CD4-positive, alpha-beta T cell (primary cell): ENCODE results near the gene TMEFF2. TPM values are rescaled to one million over a fixed set of nuclear protein-coding genes. Genes with fewer than 3 reads are reported as not detected.

ENCODE experiments used
- ATAC-seq: fragments of 200-7000 bp; cut with Tn5 transposase; one replicate; pipeline ENCODE4 v1.10.0; 2022; ENCODE audit warnings: mild to moderate bottlenecking; ENCODE audit not compliant: poor library complexity
- CTCF ChIA-PET: fragments of 350-600 bp; sonication (Branson Sonifier 250); formaldehyde crosslinking; loops from one replicate; lab custom pipeline; 2021; ENCODE audit warnings: antibody characterized with exemption, inconsistent platforms; lab: Charles Lee
- POLR2A ChIA-PET: fragments of 350-600 bp; sonication (Branson Sonifier 250); formaldehyde crosslinking; loops from one replicate; lab custom pipeline; 2021; ENCODE audit warnings: antibody characterized with exemption, inconsistent platforms; lab: Charles Lee
- DNase-seq, 14 experiments: peaks; one replicate each; pipeline ENCODE4 v3.0.0-alpha.2; 2013 to 2020; ENCODE audit warnings: mixed read lengths in 2 of 14
- H3K27ac ChIP-seq, 2 donors: one replicate each; pipeline versions ENCODE4 v1.5.1 to v1.7.0; 2013; ENCODE audit warnings: low read length in 2 of 2, low read depth in 1 of 2, mild to moderate bottlenecking in 1 of 2
- H3K27me3 ChIP-seq, 2 experiments: 1 replicate in 1 of 2; 2 replicates in 1 of 2; pipeline versions ENCODE4 v1.6.1 to v1.7.0; 2013; ENCODE audit warnings: low read length in 2 of 2, control low read depth in 1 of 2, mild to moderate bottlenecking in 1 of 2, moderate library complexity in 1 of 2; ENCODE audit not compliant: insufficient read depth in 2 of 2, control insufficient read depth in 1 of 2
- H3K36me3 ChIP-seq: one replicate; pipeline ENCODE4 v1.6.1; 2013; ENCODE audit warnings: low read length, control low read depth; ENCODE audit not compliant: insufficient read depth
- H3K4me1 ChIP-seq: one replicate; pipeline ENCODE4 v1.6.1; 2013; ENCODE audit warnings: low read length, control low read depth; ENCODE audit not compliant: insufficient read depth
- H3K4me3 ChIP-seq: one replicate; pipeline ENCODE4 v1.5.1; 2013; ENCODE audit warnings: mild to moderate bottlenecking, low read length, moderate library complexity
- H3K9me3 ChIP-seq, 2 experiments: 1 replicate in 1 of 2; 2 replicates in 1 of 2; pipeline versions ENCODE4 v1.6.1 to v1.7.0; 2013; ENCODE audit warnings: low read length in 2 of 2, mild to moderate bottlenecking in 2 of 2, control low read depth in 1 of 2, moderate library complexity in 1 of 2; ENCODE audit not compliant: control insufficient read depth in 1 of 2, insufficient read depth in 1 of 2
- H3K27ac Mint-ChIP-seq: one replicate; pipeline ENCODE4 v1.8.0; 2020; ENCODE audit warnings: mixed read lengths
- H3K27me3 Mint-ChIP-seq: one replicate; pipeline ENCODE4 v1.8.0; 2021; ENCODE audit warnings: mixed read lengths
- H3K36me3 Mint-ChIP-seq: one replicate; pipeline ENCODE4 v1.8.0; 2021; ENCODE audit warnings: low read depth, mixed read lengths
- H3K4me1 Mint-ChIP-seq: one replicate; pipeline ENCODE4 v1.8.0; 2021; ENCODE audit warnings: low read depth, mixed read lengths
- H3K4me3 Mint-ChIP-seq: one replicate; pipeline ENCODE4 v1.8.0; 2020; ENCODE audit warnings: mild to moderate bottlenecking, mixed read lengths
- H3K9me3 Mint-ChIP-seq: one replicate; pipeline ENCODE4 v1.8.0; 2020; ENCODE audit warnings: mixed read lengths
- intact Hi-C, 2 experiments: fragments of 100-400 bp; cut with DNase I in 1 of 2; cut with micrococcal nuclease in 1 of 2; formaldehyde crosslinking; loops; one replicate each; pipeline versions ENCODE4 v1.15.1 to v1.9.0; 2023 to 2025; cut with DNase I, micrococcal nuclease
- total RNA-seq, 174 experiments: library from RNA in 2 of 174; stranded (reverse) in 2 of 174; gene quantifications; one replicate each; pipeline ENCODE4 v1.2.3 and lab custom pipeline; 2021 to 2026
- TF ChIP-seq, protein P1 (sequence below): fragments of 200-600 bp; IDR thresholded peaks from one replicate; pipeline ENCODE4 v1.8.0; 2022; ENCODE audit warnings: antibody characterized with exemption, mild to moderate bottlenecking

Gene TMEFF2
- total RNA-seq, 2 experiments from 2014 or later = not detected

DNA sequence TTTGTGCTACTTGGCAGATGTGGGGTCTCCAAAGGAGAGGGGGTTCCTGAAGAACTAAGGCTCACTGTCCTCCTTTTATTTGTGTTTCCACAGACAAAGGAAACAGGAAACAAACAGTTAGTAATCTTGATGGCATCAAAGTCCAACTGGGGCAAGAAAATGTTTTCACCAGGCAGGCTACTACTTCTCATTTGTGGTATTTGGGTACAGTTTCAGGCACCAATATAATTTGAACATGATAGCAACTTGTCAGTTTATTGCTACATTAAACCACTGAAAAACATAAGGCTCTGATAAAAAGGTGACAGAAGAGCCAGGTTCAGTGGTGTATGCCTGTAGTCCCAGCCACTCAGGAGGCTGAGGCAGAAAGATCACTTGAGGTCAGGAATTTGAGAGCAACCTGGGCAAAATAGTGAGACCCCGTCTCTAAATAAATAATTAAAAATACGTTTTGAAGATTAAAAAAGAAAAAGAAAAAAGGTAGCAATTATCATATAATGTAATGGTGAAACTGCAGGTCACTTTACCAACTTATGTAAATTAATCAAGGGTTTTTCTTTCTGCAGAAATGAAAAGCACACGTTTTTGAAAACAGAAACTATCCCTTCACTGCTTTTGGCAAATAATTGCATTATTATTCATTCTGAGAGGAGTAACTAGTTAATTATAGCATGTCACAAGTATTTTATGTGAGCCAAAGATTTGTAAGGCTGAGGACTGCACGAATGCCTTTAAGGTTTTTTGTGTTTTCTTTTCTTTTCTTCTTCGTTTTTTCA is 190.4 kb downstream of the TMEFF2 start:
- no peaks in the 10 kb centered on the region for H3K9me3 ChIP-seq
- H3K36me3 ChIP-seq = no peaks in the 10 kb centered on the region
- Mint-ChIP-seq H3K4me3 (no peak overlapping the region), H3K27me3 (peaks cover 9% of the 10 kb centered on the region), H3K27ac (no peak overlapping the region), H3K4me1 (no peaks in the 10 kb centered on the region), H3K36me3 (no peaks in the 10 kb centered on the region), H3K9me3 (no peaks in the 10 kb centered on the region)
- no peaks in the 10 kb centered on the region for H3K4me1 ChIP-seq
- POLR2A ChIA-PET = no interaction called here
- no peak for ATAC-seq
- H3K27ac ChIP-seq = no peak overlapping the region
- DNase-seq = no peak
- TF ChIP-seq, protein P1, sequence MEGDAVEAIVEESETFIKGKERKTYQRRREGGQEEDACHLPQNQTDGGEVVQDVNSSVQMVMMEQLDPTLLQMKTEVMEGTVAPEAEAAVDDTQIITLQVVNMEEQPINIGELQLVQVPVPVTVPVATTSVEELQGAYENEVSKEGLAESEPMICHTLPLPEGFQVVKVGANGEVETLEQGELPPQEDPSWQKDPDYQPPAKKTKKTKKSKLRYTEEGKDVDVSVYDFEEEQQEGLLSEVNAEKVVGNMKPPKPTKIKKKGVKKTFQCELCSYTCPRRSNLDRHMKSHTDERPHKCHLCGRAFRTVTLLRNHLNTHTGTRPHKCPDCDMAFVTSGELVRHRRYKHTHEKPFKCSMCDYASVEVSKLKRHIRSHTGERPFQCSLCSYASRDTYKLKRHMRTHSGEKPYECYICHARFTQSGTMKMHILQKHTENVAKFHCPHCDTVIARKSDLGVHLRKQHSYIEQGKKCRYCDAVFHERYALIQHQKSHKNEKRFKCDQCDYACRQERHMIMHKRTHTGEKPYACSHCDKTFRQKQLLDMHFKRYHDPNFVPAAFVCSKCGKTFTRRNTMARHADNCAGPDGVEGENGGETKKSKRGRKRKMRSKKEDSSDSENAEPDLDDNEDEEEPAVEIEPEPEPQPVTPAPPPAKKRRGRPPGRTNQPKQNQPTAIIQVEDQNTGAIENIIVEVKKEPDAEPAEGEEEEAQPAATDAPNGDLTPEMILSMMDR = no peak
- CTCF ChIA-PET = no interaction called here
- H3K4me3 ChIP-seq = no peak overlapping the region
- intact Hi-C loops = no loop called here
- H3K27me3 ChIP-seq = no peaks in the 10 kb centered on the region

DNA sequence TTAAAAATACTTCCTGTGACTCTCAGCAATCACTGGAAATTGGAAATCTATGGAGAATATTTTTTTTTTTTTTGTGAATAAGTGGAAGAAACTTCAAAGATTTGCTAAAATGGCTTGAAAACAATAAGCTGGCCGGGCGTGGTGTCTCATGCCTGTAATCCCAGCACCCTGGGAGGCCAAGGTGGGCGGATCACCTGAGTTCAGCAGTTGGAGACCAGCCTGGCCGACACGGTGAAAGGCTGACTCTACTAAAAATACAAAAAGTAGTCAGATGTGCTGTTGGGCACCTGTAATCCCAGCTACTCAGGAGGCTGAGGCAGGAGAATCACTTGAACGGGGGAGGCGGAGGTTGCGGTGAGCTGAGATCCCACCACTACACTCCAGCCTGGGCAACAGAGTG is 192.3 kb downstream of the TMEFF2 start:
- H3K4me3 Mint-ChIP-seq = no peak overlapping the region
- CTCF ChIA-PET = interaction anchor here (0.7 to 1.2 kb wide), 2 partner anchors 15 to 221 kb away, joined by 3 to 4 read pairs; no protein-coding TSS in a partner anchor

DNA sequence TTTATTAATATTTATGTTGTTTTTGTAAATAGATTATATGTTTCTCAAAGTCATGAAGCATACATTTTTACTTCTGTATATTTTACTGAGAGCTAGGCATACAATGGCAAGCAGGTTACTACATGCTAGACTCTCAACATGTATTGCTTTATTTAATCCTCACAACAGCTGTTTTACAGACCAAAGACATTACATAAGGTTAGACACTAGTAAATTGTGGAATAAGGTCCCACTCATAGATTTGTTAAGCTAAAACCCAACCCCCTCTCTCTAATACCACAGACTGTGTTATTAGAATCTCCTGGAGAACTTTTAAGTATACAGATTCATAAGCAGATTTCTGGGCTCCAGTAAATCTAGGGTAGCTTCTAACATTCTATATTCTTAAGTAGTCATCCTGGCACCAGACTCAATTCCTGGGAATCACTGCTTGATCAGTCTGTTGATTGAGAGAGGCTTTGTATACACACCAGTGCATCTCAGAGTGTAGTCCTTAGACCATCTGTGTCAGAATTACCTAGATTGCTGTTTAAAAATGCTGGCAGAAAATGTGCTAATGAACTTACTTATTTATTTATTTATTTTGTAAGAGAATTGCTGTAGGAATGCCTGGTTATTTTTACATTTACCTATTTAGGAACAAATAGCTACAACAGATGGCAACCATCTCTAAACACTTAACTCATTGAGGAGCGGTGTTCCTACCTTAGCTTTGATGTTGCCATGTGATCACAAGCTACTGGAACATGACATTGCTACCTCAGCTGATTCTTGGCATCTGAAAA is 194.3 kb downstream of the TMEFF2 start:
- Histone ChIP-seq H3K27me3 (no peaks in the 10 kb centered on the region), H3K4me3 (no peak overlapping the region), H3K36me3 (no peaks in the 10 kb centered on the region), H3K27ac (no peak overlapping the region), H3K4me1 (no peaks in the 10 kb centered on the region), H3K9me3 (no peaks in the 10 kb centered on the region)
- DNase-seq = no peak
- H3K36me3 Mint-ChIP-seq = no peaks in the 10 kb centered on the region
- no peak overlapping the region for H3K4me3 Mint-ChIP-seq
- peaks cover 5% of the 10 kb centered on the region for H3K27me3 Mint-ChIP-seq
- ChIA-PET POLR2A (no interaction called here), CTCF (interaction anchor here (1.0 kb wide), 1 partner anchor 9 kb away, joined by 3 read pairs; no protein-coding TSS in a partner anchor)
- ATAC-seq = no peak
- TF ChIP-seq, protein P1 = no peak
- no peak overlapping the region for H3K27ac Mint-ChIP-seq
- intact Hi-C loops = no loop called here
- no peaks in the 10 kb centered on the region for H3K9me3 Mint-ChIP-seq
- no peaks in the 10 kb centered on the region for H3K4me1 Mint-ChIP-seq

More for the DNA sequence above, 192.3 kb downstream of the TMEFF2 start:
- no peak overlapping the region for H3K4me3 ChIP-seq
- no peak for DNase-seq
- no peaks in the 10 kb centered on the region for H3K9me3 ChIP-seq
- Mint-ChIP-seq H3K27ac (no peak overlapping the region), H3K9me3 (no peaks in the 10 kb centered on the region), H3K36me3 (no peaks in the 10 kb centered on the region), H3K27me3 (peaks cover 5% of the 10 kb centered on the region), H3K4me1 (no peaks in the 10 kb centered on the region)
- H3K27me3 ChIP-seq = no peaks in the 10 kb centered on the region
- no peaks in the 10 kb centered on the region for H3K36me3 ChIP-seq
- intact Hi-C loops = no loop called here
- POLR2A ChIA-PET = no interaction called here
- no peaks in the 10 kb centered on the region for H3K4me1 ChIP-seq
- no peak for ATAC-seq
- TF ChIP-seq, protein P1 = no peak
- no peak overlapping the region for H3K27ac ChIP-seq
